ENCODE data around the gene NHLH2.
A peak's percentile ranks its signal among the peaks of the same experiment; 100 is the strongest.

NHLH2 gene

DNA sequence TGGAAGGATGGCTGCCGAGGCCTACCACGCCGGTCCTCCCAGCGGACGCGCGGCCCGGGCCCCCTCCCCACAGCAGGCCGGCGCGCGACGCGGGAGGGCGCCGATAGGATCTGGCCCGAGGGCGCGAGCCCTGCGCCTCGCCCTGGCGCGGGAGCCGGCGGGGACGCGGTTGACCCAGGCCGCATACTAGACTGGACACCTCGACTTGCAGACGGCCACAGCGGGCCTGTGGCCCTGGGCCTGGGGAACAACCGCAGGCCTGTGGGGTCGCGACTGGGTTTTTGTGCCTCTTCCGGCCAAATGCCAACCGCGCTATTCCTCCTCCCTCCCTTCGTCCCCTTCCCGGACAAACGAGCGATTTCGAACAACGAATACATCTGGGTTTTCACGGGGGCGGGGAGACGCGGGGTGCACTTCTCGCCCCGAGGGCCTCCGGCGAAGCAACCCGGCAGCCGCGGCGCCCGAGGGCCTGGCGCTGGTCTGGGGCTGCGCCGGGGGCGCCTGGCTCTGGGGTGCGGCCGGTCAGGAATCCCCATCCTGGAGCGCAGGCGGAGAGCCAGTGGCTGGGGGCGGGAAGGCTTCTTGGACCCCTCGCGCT lies 2.4 kb downstream of the NHLH2 start:
- no peak for DNase-seq (ENCODE audit: low read depth)

DNA sequence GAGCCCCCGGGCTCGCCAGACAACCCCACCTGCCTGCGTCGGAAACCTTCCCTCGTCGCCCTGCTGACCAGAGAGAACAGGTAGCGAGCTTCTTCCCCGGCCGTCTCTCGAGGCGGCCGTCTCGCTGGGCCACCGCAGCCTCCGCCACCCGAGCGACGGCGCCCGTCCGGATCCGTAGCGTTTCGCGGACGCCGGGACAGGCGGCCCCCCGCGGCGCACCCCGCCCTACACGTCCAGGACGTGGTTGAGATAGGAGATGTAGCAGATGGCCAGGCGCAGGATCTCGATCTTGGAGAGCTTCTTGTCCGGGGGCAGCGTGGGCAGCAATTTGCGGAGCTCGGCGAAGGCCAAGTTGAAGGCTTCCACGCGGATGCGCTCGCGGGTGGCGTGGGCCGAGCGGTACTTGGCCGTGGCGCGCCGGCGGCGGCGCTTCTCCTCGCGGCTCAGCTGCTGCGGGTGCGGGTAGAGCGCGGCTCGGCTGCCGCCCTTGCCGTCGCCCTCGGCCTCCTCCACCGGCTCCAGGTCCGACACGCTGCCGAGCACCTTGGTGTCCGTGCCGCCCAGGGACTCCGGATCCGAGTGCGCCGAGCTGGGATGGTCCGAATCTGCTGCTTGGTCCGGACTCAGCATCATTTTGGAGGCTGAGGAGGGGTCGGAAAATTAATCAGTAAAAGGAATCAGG lies 3.0 kb downstream of the NHLH2 start:
- DNase-seq (ENCODE audit: low read depth): no peak

DNA sequence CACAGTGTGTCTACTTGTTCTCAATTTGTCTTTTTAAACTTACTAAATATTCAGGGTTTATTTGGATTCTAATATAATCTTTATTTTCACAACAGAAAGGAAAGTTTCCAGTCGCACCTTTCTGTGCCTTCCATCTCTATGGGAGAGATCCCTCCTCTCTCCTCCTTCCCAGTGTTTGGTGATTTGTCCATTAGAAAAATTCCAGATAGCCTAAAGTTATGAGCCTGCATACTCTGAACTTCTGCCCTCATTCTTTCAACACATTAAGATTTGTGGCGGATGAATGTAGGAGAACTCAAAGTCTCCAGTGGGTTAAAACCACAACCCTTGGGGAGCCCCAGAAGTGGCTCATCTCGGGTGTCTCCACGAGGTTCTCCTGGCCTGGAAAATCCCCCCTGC lies 3.6 kb downstream of the NHLH2 start:
- no peak for DNase-seq (ENCODE audit: low read depth)

DNA sequence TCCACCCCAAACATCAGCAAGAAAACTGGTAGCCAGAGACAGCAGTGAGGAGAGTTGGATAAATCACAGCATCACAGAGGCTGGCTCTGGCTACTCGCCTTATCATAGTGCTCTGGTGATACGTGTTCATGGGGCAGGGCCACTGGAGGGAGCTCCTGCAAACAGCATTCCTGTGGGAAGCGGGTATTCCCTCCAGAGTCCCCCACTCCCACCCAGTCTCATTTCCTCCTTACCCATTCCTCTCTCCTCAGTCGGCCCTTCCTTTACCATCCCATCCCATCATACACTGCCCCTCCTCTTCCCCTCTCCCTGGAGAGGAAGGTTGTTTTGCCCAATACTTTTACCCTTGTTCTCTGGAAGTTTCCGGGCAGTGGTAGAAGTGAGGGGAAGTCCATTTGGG lies 7.1 kb downstream of the NHLH2 start:
- DNase-seq (ENCODE audit: low read depth): no peak

GRCh38 chr1:115832651-115833050 lies 8.3 kb downstream of the NHLH2 start:
- no peak for DNase-seq (ENCODE audit: low read depth)

- DNase-seq (ENCODE audit: low read depth): no peak
These were observed 10.0 kb downstream of the NHLH2 start for GRCh38 chr1:115830963-115831362.

GRCh38 chr1:115829947-115830346 lies 11.0 kb downstream of the NHLH2 start:
- no peak for DNase-seq (ENCODE audit: low read depth)

- DNase-seq (ENCODE audit: low read depth): no peak
These were observed 11.8 kb downstream of the NHLH2 start for GRCh38 chr1:115829023-115829674.

DNA sequence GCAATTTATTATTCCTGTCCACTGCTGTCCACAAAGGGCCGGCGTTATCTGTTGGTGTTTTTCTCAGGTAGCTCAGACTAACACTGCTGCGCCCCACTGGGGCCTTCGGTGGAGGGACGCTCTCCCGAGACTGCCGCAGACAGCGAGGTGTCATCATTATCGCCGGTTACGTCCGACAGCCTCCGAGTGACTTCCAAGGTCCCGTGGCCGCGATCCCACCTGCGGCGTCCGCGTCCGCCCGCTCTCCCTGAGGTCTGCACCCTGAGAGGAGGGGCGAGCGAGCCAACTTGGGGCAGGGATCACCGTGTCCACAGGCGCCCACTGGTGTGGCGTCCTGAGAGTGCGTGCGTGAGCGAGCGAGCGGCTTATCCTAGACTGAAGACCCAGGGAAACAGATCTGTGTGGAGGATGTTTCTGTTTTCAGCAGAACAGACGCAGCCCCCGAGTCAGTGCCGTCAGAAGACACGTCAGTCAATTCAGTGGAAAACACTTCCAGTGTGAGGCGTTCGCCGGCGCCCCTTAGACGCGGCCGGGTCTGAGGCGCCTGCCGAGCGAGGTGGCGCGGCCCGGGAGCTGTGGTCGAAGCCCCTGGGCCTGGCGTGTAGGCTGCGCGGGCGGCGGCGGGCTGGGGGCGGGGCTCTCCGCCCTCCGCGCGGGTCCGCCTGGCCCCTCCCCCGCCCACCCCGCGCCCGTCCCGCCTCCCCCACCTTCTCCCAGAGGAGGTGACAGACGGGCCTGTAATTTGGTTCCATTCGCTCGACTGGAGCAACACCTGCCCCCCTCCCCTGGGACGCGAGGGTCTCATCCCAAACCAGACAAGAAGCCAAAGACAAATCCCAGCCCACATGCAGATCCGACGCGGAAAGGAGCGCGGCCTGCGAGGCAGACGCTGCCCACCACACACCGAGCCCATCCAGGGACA lies 12.6 kb downstream of the NHLH2 start:
- no peak for DNase-seq (ENCODE audit: low read depth)

- DNase-seq (ENCODE audit: low read depth): no peak
These were observed 13.4 kb downstream of the NHLH2 start for GRCh38 chr1:115827452-115828044.

- no peak for DNase-seq (ENCODE audit: low read depth)
These were observed 14.3 kb downstream of the NHLH2 start for GRCh38 chr1:115826628-115827027.

GRCh38 chr1:115822117-115822516 lies 18.8 kb downstream of the NHLH2 start:
- DNase-seq (ENCODE audit: low read depth): no peak

DNA sequence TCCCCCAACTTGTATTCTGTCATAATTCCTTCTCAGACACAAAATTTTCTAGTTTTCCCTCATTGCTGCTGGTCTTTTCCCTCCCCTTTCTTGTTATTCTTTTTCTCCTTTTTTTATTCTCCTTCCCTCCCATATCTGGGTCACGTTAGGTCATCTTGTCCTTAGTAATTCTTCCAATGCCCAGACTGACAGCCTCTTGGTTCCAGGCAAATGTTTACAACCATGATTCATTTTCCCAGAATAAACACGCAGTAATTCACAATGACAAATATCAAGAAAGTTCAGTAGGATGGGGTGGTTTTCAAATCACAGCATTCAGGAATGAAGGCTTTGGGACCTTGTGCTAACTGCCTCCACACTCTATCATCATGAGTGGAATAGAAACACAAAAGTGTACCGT lies 25.2 kb downstream of the NHLH2 start:
- DNase-seq (ENCODE audit: low read depth): no peak

GRCh38 chr1:115814685-115815398 lies 26.1 kb downstream of the NHLH2 start:
- no peak for DNase-seq (ENCODE audit: low read depth)

GRCh38 chr1:115813727-115814126 lies 27.2 kb downstream of the NHLH2 start:
- DNase-seq (ENCODE audit: low read depth): no peak

- DNase-seq (ENCODE audit: low read depth): no peak
These were observed 29.6 kb downstream of the NHLH2 start for GRCh38 chr1:115811140-115811828.

- no peak for DNase-seq (ENCODE audit: low read depth)
These were observed 30.3 kb downstream of the NHLH2 start for GRCh38 chr1:115810609-115811008.

DNA sequence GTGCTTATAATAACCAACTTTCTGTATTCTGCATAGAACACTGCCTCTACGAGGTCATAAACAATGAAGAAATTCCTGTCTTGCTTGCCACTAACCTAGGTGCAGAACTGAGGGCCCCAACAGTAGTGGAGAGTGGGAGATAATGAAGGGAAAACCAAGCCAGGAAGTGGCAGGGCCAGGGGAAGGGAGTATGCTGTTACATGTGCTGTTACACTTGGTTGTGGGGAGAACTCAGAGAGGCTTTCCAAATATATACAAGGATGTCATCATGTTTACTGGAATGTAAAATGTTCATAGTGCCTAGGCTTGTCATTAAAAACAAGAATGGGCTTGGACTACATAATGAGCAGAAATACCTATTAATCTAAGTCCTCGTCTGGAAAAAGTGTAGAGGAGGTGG lies 31.1 kb downstream of the NHLH2 start:
- no peak for DNase-seq (ENCODE audit: low read depth)

DNA sequence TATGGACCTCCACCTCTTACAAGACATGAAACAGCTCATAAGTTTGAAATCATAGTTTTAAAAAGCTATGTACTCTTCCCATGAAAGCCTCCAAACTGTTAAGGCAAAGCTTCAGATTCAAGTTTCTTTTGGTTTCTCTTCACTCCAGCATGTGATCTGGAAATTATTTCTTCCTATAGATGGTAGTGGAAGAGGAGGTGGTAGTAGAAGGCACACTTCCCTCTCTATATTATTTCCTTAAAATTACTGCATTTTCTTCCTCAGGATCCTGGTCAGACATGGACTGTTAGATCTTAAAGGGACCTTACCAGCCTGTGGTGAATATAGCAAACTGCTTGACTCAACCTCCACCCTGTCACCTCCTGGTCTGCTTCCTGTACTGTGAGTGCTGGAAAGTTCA lies 31.9 kb downstream of the NHLH2 start:
- DNase-seq (ENCODE audit: low read depth): no peak

DNA sequence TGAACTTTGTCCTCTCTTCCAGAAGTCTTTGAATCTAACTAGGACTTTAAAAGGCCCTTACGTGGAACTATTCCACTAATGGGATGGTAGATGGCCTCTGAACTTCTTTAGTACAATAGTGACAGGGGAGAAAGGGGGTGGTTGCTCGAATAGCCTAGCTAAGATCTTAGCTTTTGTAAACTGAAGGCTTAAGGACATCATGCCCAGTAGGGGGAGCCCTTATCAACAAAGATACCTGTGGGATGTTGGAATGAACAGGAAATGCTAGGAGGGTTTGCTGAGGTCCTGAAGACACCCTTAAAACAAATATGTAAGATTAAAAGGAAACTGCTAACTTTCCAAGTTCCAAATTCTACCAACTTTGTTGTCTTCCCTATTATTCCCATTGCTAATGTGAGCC lies 33.2 kb downstream of the NHLH2 start:
- DNase-seq (ENCODE audit: low read depth): peak; percentile 3

DNA sequence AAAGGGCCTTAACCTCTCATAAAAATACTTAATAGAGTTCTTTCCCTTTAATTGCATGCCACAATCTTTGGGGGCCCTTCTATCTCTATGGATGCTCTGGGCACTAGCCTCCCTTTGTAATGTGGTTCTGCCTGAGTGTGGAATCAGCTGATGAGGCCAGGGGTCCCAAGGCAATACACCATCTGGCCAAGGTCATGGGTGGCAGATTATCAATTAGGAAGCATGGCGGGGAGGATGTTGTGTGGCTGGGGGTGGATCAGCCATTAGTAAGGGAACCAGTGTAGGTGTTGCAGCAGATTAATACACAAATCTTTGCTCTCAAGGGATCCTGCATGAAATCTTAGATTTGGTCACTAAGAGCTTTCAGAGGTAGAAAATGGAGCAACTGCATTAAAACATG lies 35.3 kb downstream of the NHLH2 start:
- DNase-seq (ENCODE audit: low read depth): no peak
